Adrenal gland (tissue), 12 donors: ENCODE measurements around the gene KIF22. TPM values are rescaled to one million over a fixed set of nuclear protein-coding genes. Genes with fewer than 3 reads are reported as not detected.
"Not testable (repeated sequence)": the region's sequence is repeated elsewhere in the genome, so short reads cannot be mapped to it uniquely, and the experiment has no call there.

Experiments
- DNase-seq, 7 donors: peaks; one replicate each; pipeline ENCODE4 v3.0.0-alpha.2; 2019 to 2020
- H3K27ac ChIP-seq, 5 donors: fragments of 200-600 bp; sonication (generic) in 4 of 5; 1 replicate in 3 of 5; 2 replicates in 2 of 5; pipeline versions ENCODE4 v1.5.1 to v1.8.0; 2016 to 2020; ENCODE audit warnings: mild to moderate bottlenecking in 1 of 5
- H3K27me3 ChIP-seq: fragments of 200-600 bp; 2 replicates; pipeline ENCODE4 v1.8.0; 2021
- H3K36me3 ChIP-seq, 2 donors: fragments of 200-600 bp; replicated peaks in 1 of 2; 1 replicate in 1 of 2; 2 replicates in 1 of 2; pipeline versions ENCODE4 v1.5.1 to v1.8.0; 2018 to 2022
- H3K4me1 ChIP-seq, 2 donors: fragments of 200-600 bp; replicated peaks in 1 of 2; 1 replicate in 1 of 2; 2 replicates in 1 of 2; pipeline versions ENCODE4 v1.5.1 to v1.8.0; 2018 to 2021
- H3K4me3 ChIP-seq, 4 donors: fragments of 200-600 bp; sonication (generic) in 3 of 4; one replicate each; pipeline ENCODE4 v1.5.1; 2016 to 2018
- H3K9me3 ChIP-seq, 3 donors: fragments of 200-600 bp; sonication (generic) in 1 of 3; replicated peaks in 1 of 3; 1 replicate in 2 of 3; 2 replicates in 1 of 3; pipeline versions ENCODE4 v1.5.1 to v1.8.0; 2016 to 2021
- CTCF ChIP-seq, 6 experiments: fragments of 450-650 bp in 4 of 6; fragments of 200-600 bp in 2 of 6; sonication (generic) in 1 of 6; IDR thresholded peaks; 1 replicate in 5 of 6; 2 replicates in 1 of 6; pipeline versions ENCODE4 v1.5.1 to v1.8.0; 2016 to 2021; ENCODE audit warnings: antibody characterized with exemption in 6 of 6, mild to moderate bottlenecking in 2 of 6, moderate library complexity in 1 of 6
- POLR2A ChIP-seq, 2 donors: fragments of 450-650 bp; IDR thresholded peaks; one replicate each; pipeline ENCODE4 v1.6.1; 2017; ENCODE audit warnings: antibody characterized with exemption in 2 of 2, mild to moderate bottlenecking in 2 of 2, moderate library complexity in 1 of 2
- WGBS, 4 donors: extraction: QIAGEN DNeasy Blood & Tissue Kit in 2 of 4; methylation state at CpG; one replicate each; pipeline versions ENCODE4 v1.1.5 to v1.1.7; 2013 to 2017; 5-methylcytosine and 5-hydroxymethylcytosine counted together
- intact Hi-C, 2 donors: fragments of 100-400 bp; cut with DNase I; formaldehyde crosslinking; loops; one replicate each; pipeline versions ENCODE4 v1.14.1 to v1.15.0; 2022 to 2023
- polyA plus RNA-seq, 3 donors: library from polyadenylated mRNA; stranded (reverse); fragments of 200-250 nt in 2 of 3; fragments of 350-450 nt in 1 of 3; fragmentation: Illumina TruSeq in 1 of 3; extraction: RNeasy Lipid Tissue Mini Kit (QIAGEN cat#74804) in 1 of 3; gene quantifications; one replicate each; pipeline ENCODE4 v1.2.3, GENCODE V29; 2013 to 2014
- total RNA-seq, 9 donors: library from RNA; depleted of rRNA in 4 of 9; stranded (reverse); fragments of >200 nt in 4 of 9; fragments of 120-200 nt in 1 of 9; fragmentation: NEBNext Ultra II Directional in 1 of 9; extraction: Animal tissue kit (Norgen Biotek cat#: 25700) in 1 of 9; gene quantifications; one replicate each; pipeline versions ENCODE4 v1.1.0 to v1.2.4, GENCODE V29; 2013 to 2023
- donor health status: healthy with polysubstance abuse.
- donor health status: Bipolar disorder and iron deficiency.
- donor health status: DM: yes; HTN: yes; CAD: no.
- donor health status: DM: no; HTN: no; CAD: no.
- donor health status: DM: no; HTN: no; CAD: no.
- donor health status: DM: yes; HTN: yes; CAD: no.

Gene KIF22
- total and polyA plus RNA-seq, 12 donors: 8.8 to 127 (median 19.7) TPM

GRCh38 chr16:29831490-29831889 is 40.9 kb downstream of the KIF22 start:
- H3K27me3 ChIP-seq: no peaks in the 10 kb centered on the region
- intact Hi-C loops: no loop called here
- no peak overlapping the region for H3K4me3 ChIP-seq
- peak overlapping the region in 3 of 5 donors; percentile 9 to 93 (median 30) for H3K27ac ChIP-seq
- H3K9me3 ChIP-seq: no peaks in the 10 kb centered on the region
- TF ChIP-seq CTCF (IDR thresholded peaks at IDR 0.05): no peak
- no peak for TF ChIP-seq POLR2A (IDR thresholded peaks at IDR 0.05)
- peaks cover 0 to 69% of the 10 kb centered on the region in 2 donors for H3K36me3 ChIP-seq
- H3K4me1 ChIP-seq: peaks cover 12 to 46% of the 10 kb centered on the region in 2 donors
- peak in 5 of 7 donors; percentile 51 to 74 (median 63) for DNase-seq
- 34 to 64% (median 51%) methylated on average over 2 of the region's 2 CpGs for WGBS, 4 donors

GRCh38 chr16:29833219-29833618 is 42.7 kb downstream of the KIF22 start:
- intact Hi-C loops, H3K9me3 ChIP-seq, H3K4me3 ChIP-seq, H3K27ac ChIP-seq, H3K27me3 ChIP-seq, DNase-seq: not testable (repeated sequence)
- Histone ChIP-seq H3K4me1 (peaks cover 0 to 29% of the 10 kb centered on the region in 2 donors), H3K36me3 (peaks cover 0 to 86% of the 10 kb centered on the region in 2 donors)
- 91 to 99% (median 97%) methylated on average over 4 of the region's 4 CpGs for WGBS, 4 donors

- Histone ChIP-seq H3K9me3 (no peaks in the 10 kb centered on the region), H3K27me3 (no peaks in the 10 kb centered on the region), H3K4me3 (no peak overlapping the region), H3K36me3 (peaks cover 0 to 95% of the 10 kb centered on the region in 2 donors), H3K27ac (peak overlapping the region in 1 of 5 donors; percentile 30), H3K4me1 (peaks cover 0 to 28% of the 10 kb centered on the region in 2 donors)
- DNase-seq: no peak
- intact Hi-C loops: no loop called here
- 90 to 94% (median 91%) methylated on average over 3 to 5 of the region's 5 CpGs for WGBS, 4 donors
- TF ChIP-seq POLR2A (IDR thresholded peaks at IDR 0.05) (no peak), CTCF (IDR thresholded peaks at IDR 0.05) (no peak)
Measured at GRCh38 chr16:29834079-29834478, 43.5 kb downstream of the KIF22 start.

- H3K36me3 ChIP-seq: peaks cover 0 to 100% of the 10 kb centered on the region in 2 donors
- no peak overlapping the region for H3K27ac ChIP-seq
- H3K4me3 ChIP-seq: no peak overlapping the region
- intact Hi-C loops: no loop called here
- H3K4me1 ChIP-seq: peaks cover 12 to 26% of the 10 kb centered on the region in 2 donors
- no peaks in the 10 kb centered on the region for H3K9me3 ChIP-seq
- TF ChIP-seq POLR2A (IDR thresholded peaks at IDR 0.05) (no peak), CTCF (IDR thresholded peaks at IDR 0.05) (no peak)
- DNase-seq: no peak
- H3K27me3 ChIP-seq: no peaks in the 10 kb centered on the region
- 87 to 92% (median 89%) methylated on average over 7 of the region's 7 CpGs for WGBS, 4 donors
Measured at GRCh38 chr16:29835926-29836325, 45.4 kb downstream of the KIF22 start.

GRCh38 chr16:29836623-29837022 is 46.1 kb downstream of the KIF22 start:
- no peak for DNase-seq
- H3K36me3 ChIP-seq: peaks cover 0 to 100% of the 10 kb centered on the region in 2 donors
- no peaks in the 10 kb centered on the region for H3K9me3 ChIP-seq
- no peak overlapping the region for H3K4me3 ChIP-seq
- no peaks in the 10 kb centered on the region for H3K27me3 ChIP-seq
- no peak for TF ChIP-seq POLR2A (IDR thresholded peaks at IDR 0.05)
- no peak for TF ChIP-seq CTCF (IDR thresholded peaks at IDR 0.05)
- peaks cover 12 to 19% of the 10 kb centered on the region in 2 donors for H3K4me1 ChIP-seq
- intact Hi-C loops: no loop called here
- WGBS, 4 donors: 69 to 86% (median 82%) methylated on average over 1 to 15 of the region's 15 CpGs
- H3K27ac ChIP-seq: peak overlapping the region in 1 of 5 donors; percentile 81
